ENCODE results near the gene ERMP1.
"Not testable (repeated sequence)": the region's sequence is repeated elsewhere in the genome, so short reads cannot be mapped to it uniquely, and the experiment has no call there.

The ERMP1 gene

GRCh38 chr9:5784526-5785315 is 48.2 kb downstream of the ERMP1 start (continued):
- no peak for TF ChIP-seq PPARA (CRISPR knock-in tag; IDR thresholded peaks at IDR 0.05; ENCODE audit: borderline replicate concordance)
- no peak for TF ChIP-seq ESRRG (CRISPR knock-in tag; IDR thresholded peaks at IDR 0.05)
- no peak for TF ChIP-seq RARB (CRISPR knock-in tag; IDR thresholded peaks at IDR 0.05)

GRCh38 chr9:5783982-5784381 is 48.9 kb downstream of the ERMP1 start:
- TF ChIP-seq ZNF8 (CRISPR knock-in tag; IDR thresholded peaks at IDR 0.05) = no peak
- 0 out of 2 replicates have a peak, but pooled peaks have one; percentile 31 for TF ChIP-seq ZFP3 (CRISPR knock-in tag; IDR thresholded peaks at IDR 0.05)
- ATAC-seq = no peak

DNA sequence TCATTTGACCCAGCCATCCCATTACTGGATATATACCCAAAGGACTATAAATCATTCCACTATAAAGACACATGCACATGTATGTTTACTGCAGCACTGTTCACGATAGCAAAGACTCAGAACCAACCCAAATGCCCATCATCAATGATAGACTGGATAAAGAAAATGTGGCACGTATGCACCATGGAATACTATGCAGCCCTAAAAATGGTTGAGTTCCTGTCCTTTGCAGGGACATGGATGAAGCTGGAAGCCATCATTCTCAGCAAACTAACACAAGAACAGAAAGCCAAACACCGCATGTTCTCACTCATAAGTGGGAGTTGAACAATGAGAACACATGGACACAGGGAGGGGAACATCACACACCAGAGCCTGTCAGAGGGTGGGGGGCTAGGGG is 49.5 kb downstream of the ERMP1 start:
- ATAC-seq = not testable (repeated sequence)

DNA sequence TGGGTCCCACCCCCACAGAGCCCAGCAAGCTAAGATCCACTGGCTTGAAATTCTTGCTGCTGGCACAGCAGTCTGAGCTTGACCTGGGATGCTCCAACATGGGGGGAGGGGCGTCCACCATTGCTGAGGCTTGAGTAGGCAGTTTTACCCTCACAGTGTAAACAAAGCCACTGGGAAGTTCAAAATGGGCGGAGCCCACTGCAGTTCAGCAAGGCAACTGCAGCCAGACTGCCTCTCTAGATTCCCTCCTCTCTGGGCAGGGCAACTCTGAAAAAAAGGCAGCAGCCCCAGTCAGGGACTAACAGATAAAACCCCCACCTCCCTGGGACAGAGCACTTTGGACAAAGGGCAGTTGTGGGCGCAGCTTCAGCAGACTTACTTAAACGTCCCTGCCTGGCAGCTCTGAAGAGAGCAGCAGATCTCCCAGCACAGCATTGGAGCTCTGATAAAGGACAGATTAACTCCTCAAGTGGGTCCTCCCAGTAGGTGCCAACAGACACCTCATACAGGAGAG is 53.2 kb downstream of the ERMP1 start:
- ATAC-seq = not testable (repeated sequence)

DNA sequence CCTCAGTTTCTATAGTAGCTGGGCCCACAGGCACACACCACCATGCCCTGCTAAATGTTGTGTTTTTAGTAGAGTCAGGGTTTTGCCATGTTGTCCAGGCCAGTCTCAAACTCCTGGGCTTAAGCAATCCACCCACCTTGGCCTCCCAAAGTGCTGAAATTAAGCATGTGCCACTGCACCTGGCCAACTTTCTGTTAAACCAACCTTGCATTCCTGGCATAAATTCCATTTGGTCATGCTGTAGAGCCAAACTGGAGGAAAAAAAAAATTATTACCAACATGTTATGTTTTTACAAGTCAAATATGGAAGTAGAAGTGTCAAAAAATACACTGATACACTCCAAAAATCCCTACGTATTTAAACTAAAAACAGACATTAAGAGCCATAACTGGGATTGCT is 54.1 kb downstream of the ERMP1 start:
- no peak for TF ChIP-seq CREB5 (CRISPR knock-in tag; IDR thresholded peaks at IDR 0.05; ENCODE audit: low read depth)
- no peak for TF ChIP-seq ZFP3 (CRISPR knock-in tag; IDR thresholded peaks at IDR 0.05)
- no peak for TF ChIP-seq GLIS3 (CRISPR knock-in tag; IDR thresholded peaks at IDR 0.05)
- no peak for TF ChIP-seq ZNF70 (CRISPR knock-in tag; IDR thresholded peaks at IDR 0.05)
- no peak for TF ChIP-seq TOX (CRISPR knock-in tag; IDR thresholded peaks at IDR 0.05; ENCODE audit: borderline replicate concordance)
- TF ChIP-seq, protein P1, sequence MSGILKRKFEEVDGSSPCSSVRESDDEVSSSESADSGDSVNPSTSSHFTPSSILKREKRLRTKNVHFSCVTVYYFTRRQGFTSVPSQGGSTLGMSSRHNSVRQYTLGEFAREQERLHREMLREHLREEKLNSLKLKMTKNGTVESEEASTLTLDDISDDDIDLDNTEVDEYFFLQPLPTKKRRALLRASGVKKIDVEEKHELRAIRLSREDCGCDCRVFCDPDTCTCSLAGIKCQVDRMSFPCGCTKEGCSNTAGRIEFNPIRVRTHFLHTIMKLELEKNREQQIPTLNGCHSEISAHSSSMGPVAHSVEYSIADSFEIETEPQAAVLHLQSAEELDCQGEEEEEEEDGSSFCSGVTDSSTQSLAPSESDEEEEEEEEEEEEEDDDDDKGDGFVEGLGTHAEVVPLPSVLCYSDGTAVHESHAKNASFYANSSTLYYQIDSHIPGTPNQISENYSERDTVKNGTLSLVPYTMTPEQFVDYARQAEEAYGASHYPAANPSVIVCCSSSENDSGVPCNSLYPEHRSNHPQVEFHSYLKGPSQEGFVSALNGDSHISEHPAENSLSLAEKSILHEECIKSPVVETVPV (CRISPR knock-in tag; IDR thresholded peaks at IDR 0.05) = no peak
- no peak for TF ChIP-seq ESRRG (CRISPR knock-in tag; IDR thresholded peaks at IDR 0.05)
- TF ChIP-seq PPARA (CRISPR knock-in tag; IDR thresholded peaks at IDR 0.05; ENCODE audit: borderline replicate concordance) = no peak
- TF ChIP-seq ZC3H10 (CRISPR knock-in tag; IDR thresholded peaks at IDR 0.05) = no peak
- ATAC-seq = no peak

DNA sequence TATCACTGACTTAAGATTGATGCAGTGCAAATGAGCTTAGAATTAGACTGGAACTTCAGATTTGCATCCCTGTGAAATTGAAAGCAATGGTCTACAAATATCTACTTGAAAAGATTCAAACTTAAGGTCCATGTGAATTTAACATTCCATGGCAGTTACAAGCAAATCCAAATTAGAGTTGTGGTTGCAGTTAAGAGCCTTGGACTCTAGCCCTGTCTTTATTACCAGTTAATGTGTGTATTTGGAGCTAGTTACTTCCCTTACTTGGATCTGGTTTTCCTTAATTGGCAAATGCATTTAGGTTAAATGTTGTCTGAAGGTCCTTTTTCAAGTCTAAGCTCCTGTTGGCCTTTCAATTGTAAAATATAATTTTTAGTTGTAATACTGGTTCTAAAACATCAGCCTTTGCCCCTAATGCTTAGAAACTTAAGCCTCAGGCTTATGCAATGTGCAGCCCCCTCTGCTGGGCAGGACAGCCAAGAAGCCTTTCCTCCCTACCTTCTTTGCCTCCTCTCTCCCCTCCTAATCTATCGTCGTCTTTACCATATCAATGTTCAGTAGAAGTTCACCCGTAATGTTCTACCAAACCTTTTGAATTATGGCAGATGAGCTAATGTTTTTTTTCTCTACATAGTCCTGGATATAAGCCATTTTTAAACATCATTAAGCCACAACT is 59.5 kb downstream of the ERMP1 start:
- TF ChIP-seq SNAI2 (CRISPR knock-in tag; IDR thresholded peaks at IDR 0.05) (no peak), ZC3H10 (CRISPR knock-in tag; IDR thresholded peaks at IDR 0.05) (no peak), ISL1 (CRISPR knock-in tag; IDR thresholded peaks at IDR 0.05) (peak; percentile 53; the same call in 1 of the 2 replicates)
- ATAC-seq = peak; percentile 48; the same call in 2 of the 3 replicates

GRCh38 chr9:5767968-5768932 is 64.7 kb downstream of the ERMP1 start:
- ATAC-seq = peak; percentile 26; the same call in 1 of the 3 replicates
- TF ChIP-seq, protein P2, sequence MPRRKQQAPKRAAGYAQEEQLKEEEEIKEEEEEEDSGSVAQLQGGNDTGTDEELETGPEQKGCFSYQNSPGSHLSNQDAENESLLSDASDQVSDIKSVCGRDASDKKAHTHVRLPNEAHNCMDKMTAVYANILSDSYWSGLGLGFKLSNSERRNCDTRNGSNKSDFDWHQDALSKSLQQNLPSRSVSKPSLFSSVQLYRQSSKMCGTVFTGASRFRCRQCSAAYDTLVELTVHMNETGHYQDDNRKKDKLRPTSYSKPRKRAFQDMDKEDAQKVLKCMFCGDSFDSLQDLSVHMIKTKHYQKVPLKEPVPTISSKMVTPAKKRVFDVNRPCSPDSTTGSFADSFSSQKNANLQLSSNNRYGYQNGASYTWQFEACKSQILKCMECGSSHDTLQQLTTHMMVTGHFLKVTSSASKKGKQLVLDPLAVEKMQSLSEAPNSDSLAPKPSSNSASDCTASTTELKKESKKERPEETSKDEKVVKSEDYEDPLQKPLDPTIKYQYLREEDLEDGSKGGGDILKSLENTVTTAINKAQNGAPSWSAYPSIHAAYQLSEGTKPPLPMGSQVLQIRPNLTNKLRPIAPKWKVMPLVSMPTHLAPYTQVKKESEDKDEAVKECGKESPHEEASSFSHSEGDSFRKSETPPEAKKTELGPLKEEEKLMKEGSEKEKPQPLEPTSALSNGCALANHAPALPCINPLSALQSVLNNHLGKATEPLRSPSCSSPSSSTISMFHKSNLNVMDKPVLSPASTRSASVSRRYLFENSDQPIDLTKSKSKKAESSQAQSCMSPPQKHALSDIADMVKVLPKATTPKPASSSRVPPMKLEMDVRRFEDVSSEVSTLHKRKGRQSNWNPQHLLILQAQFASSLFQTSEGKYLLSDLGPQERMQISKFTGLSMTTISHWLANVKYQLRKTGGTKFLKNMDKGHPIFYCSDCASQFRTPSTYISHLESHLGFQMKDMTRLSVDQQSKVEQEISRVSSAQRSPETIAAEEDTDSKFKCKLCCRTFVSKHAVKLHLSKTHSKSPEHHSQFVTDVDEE (CRISPR knock-in tag; IDR thresholded peaks at IDR 0.05) = no peak
- TF ChIP-seq ZC3H10 (CRISPR knock-in tag; IDR thresholded peaks at IDR 0.05) (no peak), GLIS3 (CRISPR knock-in tag; IDR thresholded peaks at IDR 0.05) (no peak), CREB5 (CRISPR knock-in tag; IDR thresholded peaks at IDR 0.05; ENCODE audit: low read depth) (no peak), ESRRG (CRISPR knock-in tag; IDR thresholded peaks at IDR 0.05) (no peak), PATZ1 (CRISPR knock-in tag; IDR thresholded peaks at IDR 0.05; ENCODE audit: borderline replicate concordance) (no peak), ARNTL (CRISPR knock-in tag; IDR thresholded peaks at IDR 0.05; ENCODE audit: borderline replicate concordance, low read depth) (no peak)
- TF ChIP-seq, protein P1 (CRISPR knock-in tag; IDR thresholded peaks at IDR 0.05) = no peak

Measured in SK-N-SH treated with all-trans-retinoic acid at 6 μM for 48 hours (cell line).